IMR-90 (cell line): ENCODE data around the gene TPSD1. TPM values are rescaled to one million over a fixed set of nuclear protein-coding genes. Genes with fewer than 3 reads are reported as not detected.
"Not testable (repeated sequence)": the region's sequence is repeated elsewhere in the genome, so short reads cannot be mapped to it uniquely, and the experiment has no call there.

Source experiments
- ATAC-seq: fragments of 200-7000 bp; cut with Tn5 transposase; 2 replicates; pipeline ENCODE4 v1.9.1; 2020; ENCODE audit warnings: low read depth, mild to moderate bottlenecking, moderate library complexity
- BruUV-seq: library from RNA; stranded (reverse); fragments of 400-500 nt; replicated peaks from 2 replicates; lab custom pipeline; 2021; lab: Mats Ljungman, UMichigan
- CTCF ChIA-PET: fragments of 300-600 bp; formaldehyde crosslinking; extraction: SDS; loops from one replicate; lab custom pipeline; 2021; ENCODE audit warnings: antibody characterized with exemption; lab: Yijun Ruan, JAX
- POLR2A ChIA-PET: fragments of 300-600 bp; sonication (Branson Sonifier 250); formaldehyde crosslinking; loops from one replicate; lab custom pipeline; 2022; ENCODE audit warnings: antibody characterized with exemption; ENCODE audit not compliant: unreplicated experiment; lab: Charles Lee
- DNase-seq: peaks from one replicate; pipeline ENCODE4 v3.0.0; 2013
- H2AFZ ChIP-seq: replicated peaks from 2 replicates; pipeline ENCODE3; 2013; ENCODE audit warnings: low read length, mild to moderate bottlenecking; ENCODE audit not compliant: poor library complexity
- H2AK5ac ChIP-seq: 2 replicates; pipeline ENCODE4 v1.6.1; 2013; ENCODE audit warnings: low read depth, low read length, inconsistent platforms
- H2AK9ac ChIP-seq: replicated peaks from 2 replicates; pipeline ENCODE3; 2013; ENCODE audit warnings: mild to moderate bottlenecking, low read depth, low read length, moderate library complexity; ENCODE audit not compliant: poor library complexity
- H2BK120ac ChIP-seq: 2 replicates; pipeline ENCODE4 v1.6.1; 2013; ENCODE audit warnings: low read depth, low read length, inconsistent platforms
- H2BK15ac ChIP-seq: 3 replicates; pipeline ENCODE4 v1.6.1; 2013; ENCODE audit warnings: low read depth, low read length, inconsistent platforms
- H2BK20ac ChIP-seq: 2 replicates; pipeline ENCODE4 v1.6.1; 2013; ENCODE audit warnings: low read depth, mild to moderate bottlenecking, inconsistent platforms, low read length, moderate library complexity
- H2BK5ac ChIP-seq: 2 replicates; pipeline ENCODE4 v1.6.1; 2013; ENCODE audit warnings: mild to moderate bottlenecking, low read depth, low read length, inconsistent platforms; ENCODE audit not compliant: poor library complexity, severe bottlenecking
- H3K14ac ChIP-seq: replicated peaks from 2 replicates; pipeline ENCODE4 v1.6.1; 2013; ENCODE audit warnings: low read depth, low read length, inconsistent platforms
- H3K18ac ChIP-seq: 2 replicates; pipeline ENCODE4 v1.6.1; 2013; ENCODE audit warnings: low read depth, low read length, control low read depth
- H3K23ac ChIP-seq: 2 replicates; pipeline ENCODE4 v1.6.1; 2013; ENCODE audit warnings: low read depth, low read length, inconsistent platforms
- H3K27ac ChIP-seq: 2 replicates; pipeline ENCODE4 v1.5.1; 2013; ENCODE audit warnings: mild to moderate bottlenecking, control low read depth, low read length; ENCODE audit not compliant: insufficient read depth
- H3K27me3 ChIP-seq: 2 replicates; pipeline ENCODE4 v1.6.1; 2013; ENCODE audit warnings: low read length; ENCODE audit not compliant: control insufficient read depth, insufficient read depth
- H3K36me3 ChIP-seq: 2 replicates; pipeline ENCODE4 v1.6.1; 2013; ENCODE audit warnings: low read length, mixed read lengths; ENCODE audit not compliant: control insufficient read depth, insufficient read depth
- H3K4ac ChIP-seq: 2 replicates; pipeline ENCODE4 v1.6.1; 2013; ENCODE audit warnings: low read depth, low read length, inconsistent platforms
- H3K4me1 ChIP-seq: 2 replicates; pipeline ENCODE4 v1.6.1; 2013; ENCODE audit warnings: low read length, mixed read lengths; ENCODE audit not compliant: control insufficient read depth, insufficient read depth
- H3K4me2 ChIP-seq: 2 replicates; pipeline ENCODE4 v1.6.1; 2013; ENCODE audit warnings: low read depth, mild to moderate bottlenecking, control low read depth, low read length, moderate library complexity
- H3K4me3 ChIP-seq: 2 replicates; pipeline ENCODE4 v1.5.1; 2013; ENCODE audit warnings: low read depth, mild to moderate bottlenecking, control low read depth, low read length, moderate library complexity; ENCODE audit not compliant: insufficient read depth
- H3K56ac ChIP-seq: 2 replicates; pipeline ENCODE4 v1.6.1; 2013; ENCODE audit warnings: low read length, inconsistent platforms; ENCODE audit not compliant: insufficient read depth; ENCODE audit errors: extremely low read depth
- H3K79me1 ChIP-seq, 2 experiments: 2 replicates each; pipeline ENCODE4 v1.6.1; 2013; ENCODE audit warnings: low read length in 2 of 2, inconsistent platforms in 1 of 2, low read depth in 1 of 2
- H3K9ac ChIP-seq: 2 replicates; pipeline ENCODE4 v1.6.1; 2013; ENCODE audit warnings: low read depth, low read length, control low read depth
- H3K9me1 ChIP-seq: 2 replicates; pipeline ENCODE4 v1.6.1; 2013; ENCODE audit warnings: low read length, inconsistent platforms; ENCODE audit not compliant: insufficient read depth
- H3K9me3 ChIP-seq: 2 replicates; pipeline ENCODE4 v1.6.1; 2013; ENCODE audit warnings: low read length; ENCODE audit not compliant: control insufficient read depth, insufficient read depth
- H4K20me1 ChIP-seq: 2 replicates; pipeline ENCODE4 v1.6.1; 2013; ENCODE audit warnings: low read length, inconsistent platforms; ENCODE audit not compliant: insufficient read depth
- H4K5ac ChIP-seq: 2 replicates; pipeline ENCODE4 v1.6.1; 2013; ENCODE audit warnings: mild to moderate bottlenecking, low read depth, low read length, control low read depth
- H4K8ac ChIP-seq, 2 experiments: 2 replicates each; pipeline ENCODE4 v1.6.1; 2013; ENCODE audit warnings: low read depth in 2 of 2, low read length in 2 of 2, control low read depth in 1 of 2, inconsistent platforms in 1 of 2
- H4K91ac ChIP-seq: 2 replicates; pipeline ENCODE4 v1.6.1; 2013; ENCODE audit warnings: low read depth, low read length, inconsistent platforms; ENCODE audit not compliant: insufficient read depth
- WGBS, 2 experiments: methylation state at CpG; one replicate each; pipeline versions ENCODE4 v1.1.5 to v1.1.7; 2013; ENCODE audit warnings: missing lambda C conversion rate in 2 of 2; ENCODE audit not compliant: insufficient read length in 1 of 2; ENCODE audit errors: extremely low coverage in 2 of 2; 5-methylcytosine and 5-hydroxymethylcytosine counted together
- dilution Hi-C: fragments of 300-500 bp; cut with HindIII; formaldehyde crosslinking; loops from one replicate; pipeline ENCODE4 v1.14.3; 2018; ENCODE audit warnings: low sequenced_read_pairs; ENCODE audit not compliant: unreplicated experiment
- in situ Hi-C: fragments of 300-500 bp; cut with MboI; formaldehyde crosslinking; loops from 3 replicates; pipeline ENCODE4 v1.14.3; 2019; ENCODE audit warnings: low sequenced_read_pairs, inconsistent platforms, mixed read lengths
- intact Hi-C: fragments of 100-400 bp; cut with micrococcal nuclease; formaldehyde crosslinking; loops from 2 replicates; pipeline ENCODE4 v1.10.0; 2022
- polyA plus RNA-seq, 3 experiments: library from polyadenylated mRNA; depleted of rRNA; stranded (reverse); fragments of >200 nt; gene quantifications; 2 replicates each; pipeline ENCODE4 v1.2.3, GENCODE V29; 2012; ENCODE audit warnings: low replicate concordance in 1 of 3
- total RNA-seq: library from RNA; depleted of rRNA; stranded (reverse); fragments of >200 nt; gene quantifications from 2 replicates; pipeline ENCODE4 v1.2.3, GENCODE V29; 2012

The TPSD1 gene
- total and polyA plus RNA-seq, 2 of the 4 experiments (the other 2 are of a cell fraction) = not detected

DNA sequence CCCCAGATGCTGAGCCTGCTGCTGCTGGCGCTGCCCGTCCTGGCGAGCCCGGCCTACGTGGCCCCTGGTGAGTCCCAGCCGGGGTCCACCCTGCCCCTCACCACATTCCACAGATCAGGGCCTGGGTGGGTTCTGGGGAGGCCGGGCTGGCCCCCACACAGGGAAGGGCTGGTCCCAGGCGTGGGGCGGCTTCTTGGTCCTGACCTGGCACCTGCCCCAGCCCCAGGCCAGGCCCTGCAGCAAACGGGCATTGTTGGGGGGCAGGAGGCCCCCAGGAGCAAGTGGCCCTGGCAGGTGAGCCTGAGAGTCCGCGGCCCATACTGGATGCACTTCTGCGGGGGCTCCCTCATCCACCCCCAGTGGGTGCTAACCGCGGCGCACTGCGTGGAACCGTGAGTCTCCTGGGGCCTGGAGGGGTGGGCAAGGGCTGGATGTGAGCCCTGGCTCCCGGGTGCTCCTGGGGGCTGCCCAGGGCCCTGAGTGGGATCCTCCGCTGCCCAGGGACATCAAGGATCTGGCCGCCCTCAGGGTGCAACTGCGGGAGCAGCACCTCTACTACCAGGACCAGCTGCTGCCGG lies 516 bp downstream of the TPSD1 start:
- H4K20me1 ChIP-seq, H3K4me1 ChIP-seq, H2AK9ac ChIP-seq, H3K4me3 ChIP-seq, H3K14ac ChIP-seq, H3K23ac ChIP-seq, H2AK5ac ChIP-seq, H3K9me3 ChIP-seq, H3K27ac ChIP-seq, intact Hi-C loops, H2AFZ ChIP-seq, H3K9ac ChIP-seq, H3K4me2 ChIP-seq, H3K9me1 ChIP-seq, H3K36me3 ChIP-seq, in situ Hi-C loops, CTCF ChIA-PET, H3K56ac ChIP-seq, ATAC-seq, H3K18ac ChIP-seq, H2BK15ac ChIP-seq, H4K91ac ChIP-seq, POLR2A ChIA-PET, dilution Hi-C loops, H2BK20ac ChIP-seq, H2BK120ac ChIP-seq, H3K4ac ChIP-seq, DNase-seq, H4K5ac ChIP-seq, H4K8ac ChIP-seq, H3K79me1 ChIP-seq, BruUV-seq, H2BK5ac ChIP-seq: not testable (repeated sequence)
- peaks cover 27% of the 10 kb centered on the region for H3K27me3 ChIP-seq
- WGBS, 2 experiments = 72% methylated on average over 3 of the region's 23 CpGs; no CpG with 5 or more reads in 1 of the 2 experiments
